ENCODE data around the gene ZNF407.

ZNF407 gene

DNA sequence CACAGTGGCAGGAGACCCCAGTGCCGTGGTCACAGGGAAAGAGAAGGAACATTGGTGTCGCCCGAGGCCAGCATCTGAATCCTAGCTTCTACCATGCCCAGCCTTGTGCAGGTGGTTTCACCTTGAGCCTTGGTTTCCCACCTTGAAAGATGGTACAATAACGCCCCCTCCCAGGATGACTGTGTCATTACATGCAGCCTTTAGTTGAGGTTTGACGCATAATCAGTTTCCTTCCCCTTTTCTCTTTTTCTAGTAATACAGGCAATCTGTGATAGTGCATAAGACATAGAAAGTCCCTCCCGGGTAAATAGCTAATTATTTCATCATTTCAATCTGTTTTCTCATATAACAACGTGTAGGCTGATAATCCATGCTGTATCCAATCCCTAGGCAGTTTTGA lies 29.8 kb upstream of the ZNF407 start:
- no peak for DNase-seq (ENCODE audit: low read depth in 1 of 2, low spot score in 1 of 2)
- no peak for TF ChIP-seq JUND (IDR thresholded peaks at IDR 0.05; ENCODE audit: low read depth)
- in situ Hi-C loops (cut with HindIII; ENCODE audit: low pct_unique_long_range_greater_than_20kb, low sequenced_read_pairs) = no loop called here

DNA sequence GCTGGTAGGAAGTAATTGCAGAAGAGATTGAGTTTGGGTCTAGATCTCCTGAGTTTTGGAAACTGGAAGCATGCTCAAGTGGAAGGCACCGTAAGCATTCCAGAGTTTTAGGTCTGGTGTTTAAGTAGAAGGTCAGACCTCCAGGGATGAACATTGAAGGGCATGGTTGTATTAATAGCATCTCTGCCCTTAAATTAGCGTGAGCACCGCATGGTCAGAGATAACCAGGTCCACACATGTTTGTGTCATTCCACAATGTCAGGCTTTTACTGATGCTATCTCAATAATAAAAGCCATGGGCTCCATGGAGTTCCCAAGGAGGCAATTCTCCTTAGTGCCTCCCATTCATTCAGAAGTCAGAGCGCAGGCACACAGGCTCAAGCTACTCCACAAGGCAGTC lies 28.3 kb upstream of the ZNF407 start:
- in situ Hi-C loops (cut with HindIII; ENCODE audit: low pct_unique_long_range_greater_than_20kb, low sequenced_read_pairs) = no loop called here
- DNase-seq (ENCODE audit: low read depth in 1 of 2, low spot score in 1 of 2) = no peak
- no peak for TF ChIP-seq JUND (IDR thresholded peaks at IDR 0.05; ENCODE audit: low read depth)

DNA sequence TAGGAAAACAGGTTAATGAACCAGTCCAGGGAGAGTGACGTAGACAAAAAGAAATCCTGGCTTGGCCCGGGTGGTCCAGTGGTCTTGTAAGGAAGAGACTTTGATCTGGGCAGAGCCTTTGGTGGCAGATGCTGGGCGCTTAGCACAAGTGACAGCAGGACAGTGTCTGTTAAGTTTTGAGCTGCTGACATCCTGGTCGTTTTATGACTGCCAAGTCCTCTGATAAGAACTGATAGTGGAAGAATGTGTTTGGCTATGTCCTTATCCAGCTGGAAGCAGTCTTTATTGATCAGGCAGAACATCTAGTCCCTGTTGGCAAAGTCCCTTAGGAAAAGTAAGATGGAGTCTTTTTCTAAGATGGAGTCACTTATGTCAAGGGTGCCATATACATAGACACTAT lies 27.4 kb upstream of the ZNF407 start:
- no peak for TF ChIP-seq JUND (IDR thresholded peaks at IDR 0.05; ENCODE audit: low read depth)
- in situ Hi-C loops (cut with HindIII; ENCODE audit: low pct_unique_long_range_greater_than_20kb, low sequenced_read_pairs) = no loop called here
- no peak for DNase-seq (ENCODE audit: low read depth in 1 of 2, low spot score in 1 of 2)

DNA sequence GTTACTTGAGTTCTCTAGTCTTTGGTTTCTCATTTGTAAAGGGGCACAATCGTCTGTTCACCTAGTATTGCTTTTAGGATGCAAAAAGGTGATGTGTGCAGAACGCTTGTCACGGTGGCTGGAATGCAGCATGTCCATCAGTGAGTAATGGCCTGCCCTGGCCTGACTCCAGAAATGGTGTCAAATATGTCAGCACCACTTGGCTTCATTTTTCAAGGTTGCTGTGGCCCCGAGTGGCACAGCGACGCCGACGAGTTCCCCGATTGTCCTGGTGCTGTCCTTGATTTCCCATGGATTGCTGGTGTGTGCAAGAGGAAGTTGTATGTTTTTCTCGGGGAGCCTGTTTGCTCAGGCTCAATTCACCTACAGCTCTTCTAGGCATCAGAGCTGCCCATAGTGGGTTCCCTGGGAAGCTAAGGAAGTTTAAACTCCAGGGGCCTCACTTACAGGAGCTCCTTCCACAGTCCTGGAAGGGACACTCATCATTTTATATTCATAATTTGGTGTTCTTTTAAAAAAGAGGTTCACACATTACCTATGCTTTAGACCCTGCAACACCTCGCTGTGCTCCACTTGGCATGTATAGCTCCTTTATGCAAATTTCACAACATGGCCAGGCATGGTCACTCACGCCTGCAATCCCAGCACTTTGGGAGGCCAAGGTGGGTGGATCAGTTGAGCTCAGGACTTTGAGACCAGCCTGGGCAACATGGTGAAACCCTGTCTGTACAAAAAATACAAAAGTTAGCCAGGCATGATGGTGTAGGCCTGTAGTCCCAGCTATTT lies 25.6 kb upstream of the ZNF407 start:
- DNase-seq (ENCODE audit: low read depth in 1 of 2, low spot score in 1 of 2) = no peak
- TF ChIP-seq JUND (IDR thresholded peaks at IDR 0.05; ENCODE audit: low read depth) = no peak
- in situ Hi-C loops (cut with HindIII; ENCODE audit: low pct_unique_long_range_greater_than_20kb, low sequenced_read_pairs) = no loop called here

DNA sequence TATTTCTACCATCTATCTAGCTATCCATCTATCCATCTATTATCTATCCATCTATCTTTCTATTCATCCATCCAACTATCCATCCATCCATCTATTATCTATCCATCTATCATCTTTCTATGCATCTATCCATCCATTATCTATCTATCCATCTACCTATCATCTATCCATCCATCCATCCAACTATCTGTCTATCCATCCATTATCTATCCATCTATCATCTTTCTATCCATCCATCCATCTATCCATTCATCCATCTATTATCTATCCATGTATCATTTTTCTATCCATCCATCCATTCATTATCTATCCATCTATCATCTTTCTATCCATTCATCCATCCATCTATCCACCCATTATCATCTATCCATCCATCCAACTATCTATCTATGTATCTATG lies 24.6 kb upstream of the ZNF407 start:
- no peak for TF ChIP-seq JUND (IDR thresholded peaks at IDR 0.05; ENCODE audit: low read depth)
- no peak for DNase-seq (ENCODE audit: low read depth in 1 of 2, low spot score in 1 of 2)
- in situ Hi-C loops (cut with HindIII; ENCODE audit: low pct_unique_long_range_greater_than_20kb, low sequenced_read_pairs) = no loop called here

DNA sequence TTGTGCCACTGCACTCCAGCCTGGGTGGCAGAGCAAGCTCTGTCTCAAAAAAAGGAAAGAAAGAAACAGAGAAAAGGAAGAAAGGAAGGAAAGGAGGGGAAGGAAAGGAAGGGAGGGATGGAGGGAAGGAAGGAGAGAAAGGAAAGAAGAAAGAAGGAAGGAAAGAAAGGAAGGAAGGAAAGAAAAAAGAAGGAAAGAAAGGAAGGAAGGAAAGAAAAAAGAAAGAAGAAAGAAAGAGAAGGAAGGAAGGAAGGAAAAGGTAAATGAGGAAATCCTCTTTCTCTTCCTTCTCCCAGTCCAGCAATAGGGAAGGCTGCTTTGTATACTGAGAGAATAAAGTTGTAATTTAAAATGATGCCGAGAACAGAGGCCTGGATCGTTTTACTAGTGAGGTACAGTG lies 22.8 kb upstream of the ZNF407 start:
- TF ChIP-seq JUND (IDR thresholded peaks at IDR 0.05; ENCODE audit: low read depth) = no peak
- in situ Hi-C loops (cut with HindIII; ENCODE audit: low pct_unique_long_range_greater_than_20kb, low sequenced_read_pairs) = no loop called here
- no peak for DNase-seq (ENCODE audit: low read depth in 1 of 2, low spot score in 1 of 2)

DNA sequence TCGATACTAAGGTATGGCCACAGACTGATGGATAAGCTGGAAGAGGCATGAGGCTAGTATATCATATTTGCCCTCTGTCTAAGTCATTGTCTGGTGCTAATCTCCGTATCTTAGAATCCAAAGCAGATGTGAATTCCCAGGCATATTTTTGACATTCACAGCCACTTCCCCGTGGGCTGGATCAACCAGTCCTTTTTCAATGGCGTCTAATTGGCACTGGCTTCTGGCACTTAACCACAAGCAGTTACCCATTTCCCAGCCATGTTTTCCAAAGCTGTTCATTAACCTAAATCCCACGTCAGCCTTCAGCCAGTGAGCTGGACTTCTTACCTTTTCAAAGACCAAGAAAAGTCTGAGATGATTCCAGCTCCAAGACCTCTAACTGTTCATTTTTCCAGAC lies 20.7 kb upstream of the ZNF407 start:
- DNase-seq (ENCODE audit: low read depth in 1 of 2, low spot score in 1 of 2) = no peak
- in situ Hi-C loops (cut with HindIII; ENCODE audit: low pct_unique_long_range_greater_than_20kb, low sequenced_read_pairs) = no loop called here
- TF ChIP-seq JUND (IDR thresholded peaks at IDR 0.05; ENCODE audit: low read depth) = no peak

DNA sequence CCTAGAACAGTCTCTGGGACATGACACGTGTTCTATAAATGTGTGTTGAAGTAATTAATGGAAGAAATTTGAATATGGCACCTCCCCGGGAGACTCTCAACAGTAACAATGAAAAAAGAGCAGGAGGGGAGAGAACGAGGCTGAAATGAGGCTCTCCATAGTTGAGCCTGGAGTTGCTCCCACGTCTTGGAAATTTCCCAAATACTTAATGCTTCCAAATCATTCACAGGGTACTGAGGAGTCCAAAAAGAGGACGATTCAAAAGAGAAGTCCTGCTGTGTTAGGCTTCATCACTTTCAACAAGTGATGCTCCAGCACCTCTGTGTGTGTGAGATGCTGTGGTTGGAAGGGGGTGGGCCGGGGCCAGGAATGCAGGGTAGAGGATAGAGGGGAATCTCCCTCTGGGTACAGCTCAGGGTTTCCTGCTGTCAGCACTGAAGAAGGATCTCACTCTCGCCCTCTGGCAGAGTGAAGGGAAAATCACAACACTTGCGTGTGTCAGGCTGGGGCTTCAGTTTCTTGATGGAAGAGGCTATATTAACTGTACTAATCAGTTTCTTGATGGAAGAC lies 18.1 kb upstream of the ZNF407 start:
- in situ Hi-C loops (cut with HindIII; ENCODE audit: low pct_unique_long_range_greater_than_20kb, low sequenced_read_pairs) = no loop called here
- no peak for DNase-seq (ENCODE audit: low read depth in 1 of 2, low spot score in 1 of 2)

DNA sequence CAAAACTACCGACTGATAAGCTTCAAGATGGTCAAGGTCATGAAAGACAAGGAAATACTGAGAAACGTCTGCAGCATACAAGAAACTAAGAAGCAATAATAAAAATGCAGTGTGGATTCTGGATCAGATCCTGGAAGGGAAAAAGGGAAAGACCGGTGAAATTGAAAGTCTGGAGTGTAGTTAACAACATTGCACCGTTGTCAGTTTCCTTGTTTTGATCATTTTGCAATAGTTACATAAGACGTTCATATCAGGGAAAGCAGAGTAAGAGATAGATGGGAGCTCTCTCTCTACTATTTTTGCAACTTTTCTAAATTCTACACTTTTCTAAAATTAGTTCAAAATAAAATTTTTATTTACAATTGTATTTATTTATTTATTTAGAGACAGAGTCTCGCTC lies 15.0 kb upstream of the ZNF407 start:
- TF ChIP-seq JUND (IDR thresholded peaks at IDR 0.05; ENCODE audit: low read depth) = no peak
- no peak for DNase-seq (ENCODE audit: low read depth in 1 of 2, low spot score in 1 of 2)
- in situ Hi-C loops (cut with HindIII; ENCODE audit: low pct_unique_long_range_greater_than_20kb, low sequenced_read_pairs) = no loop called here

More for the DNA sequence above, 18.1 kb upstream of the ZNF407 start:
- no peak for TF ChIP-seq JUND (IDR thresholded peaks at IDR 0.05; ENCODE audit: low read depth)

DNA sequence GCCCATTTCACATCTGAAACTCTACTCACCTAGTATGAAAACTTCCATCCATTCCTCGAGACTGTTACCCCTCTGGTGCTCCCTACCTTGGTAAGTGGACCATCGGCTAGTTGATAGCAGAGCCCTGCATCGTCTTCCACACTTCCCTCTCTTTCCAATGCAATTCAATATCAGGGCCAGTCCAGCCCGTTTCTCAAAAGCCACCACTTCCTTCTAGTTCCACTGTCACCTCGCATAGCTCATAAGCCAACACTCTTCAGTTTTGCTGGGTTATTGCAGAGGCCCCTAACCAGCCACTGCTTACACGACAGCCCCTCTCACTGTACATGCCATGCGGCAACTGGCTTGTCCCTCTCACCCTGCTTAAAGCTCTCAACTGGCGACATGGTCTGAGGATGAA lies 10.2 kb upstream of the ZNF407 start:
- in situ Hi-C loops (cut with HindIII; ENCODE audit: low pct_unique_long_range_greater_than_20kb, low sequenced_read_pairs) = no loop called here
- no peak for TF ChIP-seq JUND (IDR thresholded peaks at IDR 0.05; ENCODE audit: low read depth)
- no peak for DNase-seq (ENCODE audit: low read depth in 1 of 2, low spot score in 1 of 2)

DNA sequence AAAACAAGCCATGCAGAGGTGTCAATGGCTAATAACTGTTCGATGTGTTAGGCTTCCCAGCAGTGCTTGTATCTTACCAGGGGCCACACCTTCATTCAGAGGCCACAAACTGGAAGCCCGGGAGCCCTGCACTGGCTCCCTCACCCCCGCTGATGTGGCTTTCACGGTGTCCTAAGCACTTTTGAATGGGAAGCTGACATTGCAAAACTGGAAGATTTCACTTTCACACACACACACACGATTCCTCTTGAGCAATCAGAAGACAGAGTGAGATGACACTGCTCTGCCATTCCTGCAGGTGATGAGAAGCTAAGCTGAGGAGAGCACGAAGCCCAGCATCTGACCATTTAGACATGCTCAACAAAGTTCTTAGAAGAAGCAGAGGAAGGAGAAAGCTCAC lies 8.6 kb upstream of the ZNF407 start:
- no peak for DNase-seq (ENCODE audit: low read depth in 1 of 2, low spot score in 1 of 2)
- TF ChIP-seq JUND (IDR thresholded peaks at IDR 0.05; ENCODE audit: low read depth) = no peak
- in situ Hi-C loops (cut with HindIII; ENCODE audit: low pct_unique_long_range_greater_than_20kb, low sequenced_read_pairs) = no loop called here

DNA sequence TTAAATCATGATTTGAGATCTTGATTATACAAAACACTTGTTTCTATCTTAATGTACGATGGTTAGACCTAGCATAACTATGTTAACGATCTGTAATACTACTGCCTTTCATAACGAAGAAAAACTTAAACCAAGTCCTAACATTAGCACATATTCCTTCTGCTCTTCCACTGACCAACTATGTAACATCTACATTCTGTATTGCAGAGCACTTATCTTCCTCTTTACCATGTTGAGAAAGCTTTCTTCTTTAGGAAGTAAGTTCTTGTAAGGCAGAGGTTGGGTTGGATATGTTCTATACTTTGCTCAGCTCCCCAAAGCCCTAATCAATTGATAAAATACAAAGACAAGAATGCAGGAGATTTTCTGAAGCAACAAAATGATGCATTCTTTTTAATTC lies 7.9 kb upstream of the ZNF407 start:
- in situ Hi-C loops (cut with HindIII; ENCODE audit: low pct_unique_long_range_greater_than_20kb, low sequenced_read_pairs) = no loop called here
- no peak for DNase-seq (ENCODE audit: low read depth in 1 of 2, low spot score in 1 of 2)
- no peak for TF ChIP-seq JUND (IDR thresholded peaks at IDR 0.05; ENCODE audit: low read depth)

DNA sequence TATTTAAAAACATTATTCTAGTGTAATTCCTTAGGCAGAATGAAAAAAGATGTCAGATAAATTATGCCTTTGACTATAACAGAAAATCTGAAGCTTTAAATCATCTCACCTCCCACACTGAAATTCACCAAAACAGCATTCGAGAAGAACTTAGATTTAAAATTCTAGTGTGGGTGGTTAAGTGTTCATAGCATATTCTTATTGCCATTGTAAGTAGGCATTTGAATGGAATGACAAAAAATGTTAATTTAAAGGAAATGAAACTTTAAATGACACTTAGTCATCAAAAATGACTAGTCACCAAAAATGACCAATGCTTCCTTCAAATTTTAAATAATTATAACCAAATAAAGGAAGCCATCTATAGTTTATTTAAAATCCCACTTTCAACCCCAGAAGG lies 7.0 kb upstream of the ZNF407 start:
- DNase-seq (ENCODE audit: low read depth in 1 of 2, low spot score in 1 of 2) = no peak
- in situ Hi-C loops (cut with HindIII; ENCODE audit: low pct_unique_long_range_greater_than_20kb, low sequenced_read_pairs) = no loop called here
- no peak for TF ChIP-seq JUND (IDR thresholded peaks at IDR 0.05; ENCODE audit: low read depth)

DNA sequence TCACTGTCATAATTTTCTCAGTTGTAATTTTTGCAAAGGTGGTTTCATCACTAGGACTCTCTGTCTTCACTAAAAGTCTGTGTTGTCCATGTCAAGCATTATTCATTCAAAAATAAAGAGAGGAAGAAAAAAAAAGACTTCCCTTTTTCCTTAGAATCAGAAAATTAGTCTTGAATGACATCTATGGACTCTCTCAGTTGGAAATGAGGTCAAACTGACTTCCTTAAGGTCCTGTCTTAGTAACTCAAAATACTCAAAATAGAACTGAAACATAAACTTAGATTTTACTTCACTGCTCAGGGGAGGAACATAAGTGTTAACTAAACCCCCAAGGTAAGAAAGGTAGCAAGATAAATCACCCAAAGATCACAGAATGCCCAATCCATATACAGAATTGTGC lies 2.2 kb upstream of the ZNF407 start:
- DNase-seq (ENCODE audit: low read depth in 1 of 2, low spot score in 1 of 2) = no peak
- no peak for TF ChIP-seq JUND (IDR thresholded peaks at IDR 0.05; ENCODE audit: low read depth)
- in situ Hi-C loops (cut with HindIII; ENCODE audit: low pct_unique_long_range_greater_than_20kb, low sequenced_read_pairs) = no loop called here
